Nucleus accumbens (tissue), 56 donors: ENCODE measurements around the gene TRUB1.

Experiments
- DNase-seq, 56 donors: peaks; one replicate each; lab custom pipeline; 2025; lab: John Stamatoyannopoulos, UW

TRUB1 gene

GRCh38 chr10:115026056-115026745 is 88.2 kb downstream of the TRUB1 start:
- DNase-seq, result peak in 15 of 56 donors; percentile 3 to 51 (median 17)

DNA sequence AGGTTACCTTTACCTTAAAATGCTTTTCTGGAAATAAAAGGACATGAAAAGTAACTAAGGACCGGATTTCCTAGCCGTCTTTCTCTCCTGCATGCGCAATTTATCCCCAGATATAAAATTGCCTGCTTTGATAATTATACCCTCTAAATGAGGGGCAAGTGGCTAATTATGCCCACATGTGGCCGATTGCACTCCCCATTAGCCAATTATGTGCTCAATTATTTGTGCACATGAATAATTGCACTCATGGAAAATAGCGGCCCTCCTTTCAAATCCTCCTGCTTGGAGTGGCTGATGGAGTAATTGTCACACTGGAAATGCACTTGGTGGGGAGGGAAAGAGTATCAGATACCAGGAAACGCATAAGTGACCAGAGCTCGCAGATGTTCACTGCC is 88.7 kb downstream of the TRUB1 start:
- DNase-seq, result no peak
